Stimulated activated naive CD4-positive, alpha-beta T cell (primary cell): ENCODE measurements around the gene ETV7.
A peak's percentile ranks its signal among the peaks of the same experiment; 100 is the strongest.
"Not testable (repeated sequence)": the region's sequence is repeated elsewhere in the genome, so short reads cannot be mapped to it uniquely, and the experiment has no call there.

Experiments
- DNase-seq, 6 experiments: peaks; one replicate each; lab custom pipeline; 2025; lab: John Stamatoyannopoulos, UW

The ETV7 gene

GRCh38 chr6:36387440-36388303 lies at the start of gene ETV7:
Gene ETV7 (minus strand): TSS chr6:36387669. CDS start chr6:36387541, 128 bp downstream.
- peak in 4 of 6 experiments; percentile 5 to 48 (median 24) for DNase-seq

GRCh38 chr6:36436466-36436865 lies 49.0 kb upstream of the ETV7 start:
- DNase-seq: no peak

GRCh38 chr6:36432151-36432671 lies 44.7 kb upstream of the ETV7 start:
- no peak for DNase-seq

GRCh38 chr6:36431197-36431596 lies 43.7 kb upstream of the ETV7 start:
- no peak for DNase-seq

- no peak for DNase-seq
Measured at GRCh38 chr6:36430351-36430750, 42.9 kb upstream of the ETV7 start.

GRCh38 chr6:36428911-36429310 lies 41.4 kb upstream of the ETV7 start:
- DNase-seq: no peak

GRCh38 chr6:36426622-36427021 lies 39.2 kb upstream of the ETV7 start:
- no peak for DNase-seq

- DNase-seq: peak; percentile 94 to 98 (median 95)
Measured at GRCh38 chr6:36423101-36423824, 35.8 kb upstream of the ETV7 start.

GRCh38 chr6:36422714-36423100 lies 35.2 kb upstream of the ETV7 start:
- DNase-seq: no peak

- DNase-seq: no peak
Measured at GRCh38 chr6:36419310-36419709, 31.8 kb upstream of the ETV7 start.

- no peak for DNase-seq
Measured at GRCh38 chr6:36418558-36418957, 31.1 kb upstream of the ETV7 start.

- DNase-seq: no peak
Measured at GRCh38 chr6:36414481-36414880, 27.0 kb upstream of the ETV7 start.

- DNase-seq: no peak
Measured at GRCh38 chr6:36413489-36414480, 26.3 kb upstream of the ETV7 start.

- not testable (repeated sequence) for DNase-seq
Measured at GRCh38 chr6:36409718-36410117, 22.2 kb upstream of the ETV7 start.

- DNase-seq: no peak
Measured at GRCh38 chr6:36404164-36404563, 16.7 kb upstream of the ETV7 start.

GRCh38 chr6:36402481-36402880 lies 15.0 kb upstream of the ETV7 start:
- no peak for DNase-seq

- no peak for DNase-seq
Measured at GRCh38 chr6:36399970-36400369, 12.5 kb upstream of the ETV7 start.

- no peak for DNase-seq
Measured at GRCh38 chr6:36392621-36393020, 5.2 kb upstream of the ETV7 start.

- DNase-seq: no peak
Measured at GRCh38 chr6:36389353-36389752, 1.9 kb upstream of the ETV7 start.

GRCh38 chr6:36386495-36387439 lies 702 bp downstream of the ETV7 start:
- DNase-seq: peak in 3 of 6 experiments; percentile 20 to 48 (median 22)

- DNase-seq: no peak
Measured at GRCh38 chr6:36384095-36384494, 3.4 kb downstream of the ETV7 start.
